Measurements from ENCODE around the gene SMIM9. TPM values are rescaled to one million over a fixed set of nuclear protein-coding genes. Genes with fewer than 3 reads are reported as not detected.

SMIM9 gene
- total RNA-seq, 6 experiments from 2014 or later = not detected

DNA sequence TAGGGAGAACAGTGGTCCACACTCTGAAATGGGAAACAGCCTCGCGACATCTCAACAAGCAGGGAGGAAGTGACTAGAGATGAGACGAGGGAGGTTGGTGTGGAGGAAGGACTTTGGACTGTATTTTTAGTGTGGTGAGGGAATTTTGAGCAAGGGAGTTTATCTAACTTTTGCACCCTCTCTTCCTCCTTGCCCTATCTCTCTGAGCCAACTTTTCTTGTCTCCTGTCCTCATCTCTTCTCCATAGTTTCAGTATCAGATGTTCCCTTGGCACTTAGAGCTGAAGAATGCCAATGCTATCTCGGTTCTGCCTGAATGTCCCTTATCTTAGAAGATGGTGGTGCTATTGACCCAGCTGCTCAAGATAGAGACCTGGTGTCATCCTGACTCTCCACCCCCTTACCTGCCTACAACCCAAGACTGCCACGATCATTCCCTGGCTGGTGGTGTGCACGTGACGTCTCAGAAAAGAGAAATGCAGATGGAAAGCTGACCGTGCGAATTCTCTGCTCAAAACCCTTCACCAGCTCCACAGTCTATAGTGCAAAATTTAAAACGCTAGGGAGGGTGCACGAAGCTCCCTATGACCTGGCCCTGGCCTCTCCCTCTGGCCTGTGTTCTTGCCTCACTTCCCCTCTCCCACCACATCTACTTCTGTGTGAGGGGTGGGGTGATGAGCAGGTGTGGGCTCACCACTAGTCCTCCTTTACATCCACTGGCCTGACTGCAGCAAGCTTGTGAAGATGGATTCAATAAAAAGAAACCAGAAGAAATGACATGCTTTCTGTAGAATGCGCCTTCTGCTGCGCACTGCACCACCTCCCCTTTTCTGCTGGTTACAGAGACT lies 50.1 kb downstream of the SMIM9 start:
- Mint-ChIP-seq H3K9me3 (no peaks in the 10 kb centered on the region), H3K27ac (no peak overlapping the region), H3K4me3 (no peak overlapping the region), H3K4me1 (ENCODE audit: low read depth) (peaks cover 16% of the 10 kb centered on the region), H3K27me3 (ENCODE audit: insufficient read depth) (no peaks in the 10 kb centered on the region; the same call in 1 of the 2 replicates), H3K36me3 (ENCODE audit: low read depth) (peaks cover 8% of the 10 kb centered on the region)
- TF ChIP-seq, protein P1, sequence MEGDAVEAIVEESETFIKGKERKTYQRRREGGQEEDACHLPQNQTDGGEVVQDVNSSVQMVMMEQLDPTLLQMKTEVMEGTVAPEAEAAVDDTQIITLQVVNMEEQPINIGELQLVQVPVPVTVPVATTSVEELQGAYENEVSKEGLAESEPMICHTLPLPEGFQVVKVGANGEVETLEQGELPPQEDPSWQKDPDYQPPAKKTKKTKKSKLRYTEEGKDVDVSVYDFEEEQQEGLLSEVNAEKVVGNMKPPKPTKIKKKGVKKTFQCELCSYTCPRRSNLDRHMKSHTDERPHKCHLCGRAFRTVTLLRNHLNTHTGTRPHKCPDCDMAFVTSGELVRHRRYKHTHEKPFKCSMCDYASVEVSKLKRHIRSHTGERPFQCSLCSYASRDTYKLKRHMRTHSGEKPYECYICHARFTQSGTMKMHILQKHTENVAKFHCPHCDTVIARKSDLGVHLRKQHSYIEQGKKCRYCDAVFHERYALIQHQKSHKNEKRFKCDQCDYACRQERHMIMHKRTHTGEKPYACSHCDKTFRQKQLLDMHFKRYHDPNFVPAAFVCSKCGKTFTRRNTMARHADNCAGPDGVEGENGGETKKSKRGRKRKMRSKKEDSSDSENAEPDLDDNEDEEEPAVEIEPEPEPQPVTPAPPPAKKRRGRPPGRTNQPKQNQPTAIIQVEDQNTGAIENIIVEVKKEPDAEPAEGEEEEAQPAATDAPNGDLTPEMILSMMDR (IDR thresholded peaks at IDR 0.05) = no peak
- DNase-seq = no peak

DNA sequence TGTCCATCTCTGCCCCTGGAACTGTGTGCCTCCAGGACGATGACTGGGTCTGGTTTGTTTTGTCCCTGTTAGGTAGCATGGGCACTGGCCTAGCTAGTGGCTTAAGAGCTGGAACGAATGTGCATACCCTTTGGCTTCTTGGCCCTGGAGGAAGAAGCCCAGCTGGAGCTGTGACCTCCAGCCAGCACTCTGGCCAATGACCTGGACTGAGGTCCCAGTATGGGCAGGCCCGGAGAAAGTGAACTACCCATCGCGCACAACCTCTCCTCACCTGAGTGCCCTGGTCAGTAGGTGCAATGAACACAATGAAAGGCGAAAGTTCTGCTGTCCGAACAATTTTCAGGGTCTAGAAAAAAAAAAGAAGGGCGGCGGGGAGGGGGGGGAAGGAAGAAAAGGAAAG lies 53.5 kb downstream of the SMIM9 start:
- Mint-ChIP-seq H3K4me3 (no peak overlapping the region), H3K27me3 (ENCODE audit: insufficient read depth) (no peaks in the 10 kb centered on the region; the same call in none of the 2 replicates), H3K36me3 (ENCODE audit: low read depth) (peaks cover 22% of the 10 kb centered on the region), H3K9me3 (no peaks in the 10 kb centered on the region), H3K27ac (no peak overlapping the region), H3K4me1 (ENCODE audit: low read depth) (peaks cover 36% of the 10 kb centered on the region)
- DNase-seq = no peak
- TF ChIP-seq, protein P1 (IDR thresholded peaks at IDR 0.05) = no peak

DNA sequence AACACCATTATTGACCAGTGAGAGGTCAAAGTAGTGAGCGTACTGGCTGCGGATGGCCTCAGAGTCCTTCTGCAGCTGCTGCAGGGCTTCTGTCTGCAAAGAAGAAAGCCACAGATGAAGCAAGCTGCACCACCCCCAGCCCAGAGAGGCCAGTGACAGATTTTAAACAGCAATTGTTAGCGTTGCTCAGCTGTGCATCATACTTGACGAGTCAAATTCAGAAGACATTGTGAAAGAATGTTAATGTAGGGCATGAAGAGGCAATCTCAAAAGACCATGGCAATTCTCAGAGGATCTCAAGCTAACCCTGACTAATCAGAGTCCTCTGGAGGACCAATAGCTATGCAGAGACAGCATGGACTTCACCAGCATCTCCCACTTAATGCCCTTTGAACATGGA lies 55.2 kb downstream of the SMIM9 start:
- H3K27me3 Mint-ChIP-seq (ENCODE audit: insufficient read depth) = peaks cover 2% of the 10 kb centered on the region
- H3K4me1 Mint-ChIP-seq (ENCODE audit: low read depth) = peaks cover 36% of the 10 kb centered on the region
- DNase-seq = peak; percentile 55
- H3K9me3 Mint-ChIP-seq = no peaks in the 10 kb centered on the region
- peak overlapping the region; percentile 74; the same call in 1 of the 2 replicates for H3K27ac Mint-ChIP-seq
- H3K36me3 Mint-ChIP-seq (ENCODE audit: low read depth) = peaks cover 27% of the 10 kb centered on the region
- TF ChIP-seq, protein P1 (IDR thresholded peaks at IDR 0.05) = no peak
- no peak overlapping the region for H3K4me3 Mint-ChIP-seq

DNA sequence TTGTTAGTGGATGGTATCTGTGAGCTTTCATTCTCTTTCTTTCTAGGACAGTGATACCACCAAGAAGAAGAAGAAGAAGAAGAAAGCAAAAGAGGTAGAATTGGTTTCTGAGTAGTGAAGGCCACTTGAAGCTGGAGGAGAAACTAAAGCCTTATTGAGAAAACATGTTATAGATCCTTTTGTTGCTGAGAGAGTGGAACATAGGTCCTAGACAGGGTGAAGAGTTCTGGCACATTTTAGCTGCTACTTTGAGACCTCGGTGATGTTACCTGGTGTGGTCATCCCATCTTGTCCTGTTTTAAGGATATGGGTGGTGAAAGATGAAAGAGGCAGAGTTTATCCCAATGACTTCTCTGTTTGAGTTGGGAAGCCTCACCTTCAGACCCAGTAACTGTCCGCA lies 57.7 kb downstream of the SMIM9 start:
- TF ChIP-seq, protein P1 (IDR thresholded peaks at IDR 0.05) = no peak
- H3K9me3 Mint-ChIP-seq = no peaks in the 10 kb centered on the region
- DNase-seq = no peak
- peaks cover 2% of the 10 kb centered on the region for H3K27me3 Mint-ChIP-seq (ENCODE audit: insufficient read depth)
- peaks cover 27% of the 10 kb centered on the region for H3K4me1 Mint-ChIP-seq (ENCODE audit: low read depth)
- 0 out of 2 replicates have a peak overlapping the region, but pooled peaks have one; percentile 8 for H3K27ac Mint-ChIP-seq
- peaks cover 34% of the 10 kb centered on the region for H3K36me3 Mint-ChIP-seq (ENCODE audit: low read depth)
- no peak overlapping the region for H3K4me3 Mint-ChIP-seq

DNA sequence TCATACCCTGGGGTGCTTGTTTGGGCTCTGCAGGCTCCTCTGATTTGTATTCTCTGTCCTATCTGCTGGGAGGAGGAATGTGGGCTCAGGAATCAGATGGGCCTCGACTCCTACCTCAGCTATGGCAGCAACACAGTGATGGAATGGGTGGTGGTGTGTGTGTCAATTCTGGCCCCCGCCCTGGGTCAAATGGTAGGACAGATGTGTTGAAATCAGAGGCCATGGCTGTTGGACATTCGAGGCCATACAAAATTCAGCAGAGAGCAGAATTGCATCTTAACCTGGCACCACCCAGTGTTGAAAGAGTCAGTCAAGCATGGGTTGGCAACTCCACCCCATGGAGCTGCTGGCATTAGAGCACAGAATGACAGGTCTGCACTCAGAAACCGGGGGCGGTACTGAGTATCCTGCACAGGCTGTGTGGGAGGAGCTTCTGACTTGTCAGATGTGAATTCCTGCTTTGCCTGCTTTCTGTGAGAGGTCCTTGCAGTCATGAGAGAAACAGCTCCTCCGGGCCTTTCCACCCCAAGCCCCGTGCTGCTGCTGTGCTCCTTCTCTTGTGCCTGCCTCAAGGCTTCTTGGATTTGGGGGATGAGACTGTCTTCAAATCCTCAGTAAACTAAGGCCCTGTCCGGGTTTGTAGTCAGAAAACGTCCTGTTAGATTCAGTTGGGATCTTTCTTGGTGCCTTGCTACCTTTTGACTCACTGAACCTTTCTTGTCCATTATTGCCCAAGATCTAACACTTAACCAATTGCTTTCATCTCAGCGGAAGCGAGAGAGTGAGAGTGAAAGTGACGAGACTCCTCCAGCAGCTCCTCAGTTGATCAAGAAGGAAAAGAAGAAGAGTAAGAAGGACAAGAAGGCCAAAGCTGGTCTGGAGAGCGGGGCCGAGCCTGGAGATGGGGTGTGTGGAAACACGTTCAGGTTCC lies 58.8 kb downstream of the SMIM9 start:
- H3K4me3 Mint-ChIP-seq = no peak overlapping the region
- no peaks in the 10 kb centered on the region for H3K9me3 Mint-ChIP-seq
- no peak overlapping the region for H3K27ac Mint-ChIP-seq
- TF ChIP-seq, protein P1 (IDR thresholded peaks at IDR 0.05) = no peak
- peaks cover 2% of the 10 kb centered on the region for H3K27me3 Mint-ChIP-seq (ENCODE audit: insufficient read depth)
- H3K4me1 Mint-ChIP-seq (ENCODE audit: low read depth) = peaks cover 23% of the 10 kb centered on the region
- DNase-seq = no peak
- H3K36me3 Mint-ChIP-seq (ENCODE audit: low read depth) = peaks cover 36% of the 10 kb centered on the region

All from HFFc6 (cell line).